AML-193 (cell line): ENCODE results near the gene ARRDC5.
"Not testable (repeated sequence)": the region's sequence is repeated elsewhere in the genome, so short reads cannot be mapped to it uniquely, and the experiment has no call there.

ENCODE experiments used
- DNase-seq, 2 experiments: peaks; one replicate each; lab custom pipeline; 2025; lab: John Stamatoyannopoulos, UW

ARRDC5 gene

DNA sequence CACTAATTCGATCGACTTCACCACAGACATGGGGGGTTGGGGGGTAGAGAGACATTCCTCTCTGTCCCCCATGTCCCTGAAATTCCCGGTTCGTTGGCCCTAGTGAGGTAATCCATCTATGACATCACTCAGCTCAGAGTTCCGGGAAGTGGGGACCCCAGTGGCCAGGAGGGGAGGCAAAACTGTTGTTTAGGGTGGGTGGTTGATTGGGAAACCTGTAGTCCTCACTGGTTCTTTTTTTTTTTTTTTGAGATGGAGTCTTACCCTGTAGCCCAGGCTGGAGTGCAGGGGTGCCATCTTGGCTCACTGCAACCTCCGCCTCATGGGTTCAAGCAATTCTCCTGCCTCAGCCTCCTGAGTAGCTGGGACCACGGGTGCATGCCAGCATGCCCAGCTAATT lies at the start of gene ARRDC5:
Gene ARRDC5, minus strand, starts transcription at position 101 of the 400 bp plus-strand sequence. Its CDS starts 71 bp downstream, at position 30.
- no peak for DNase-seq

DNA sequence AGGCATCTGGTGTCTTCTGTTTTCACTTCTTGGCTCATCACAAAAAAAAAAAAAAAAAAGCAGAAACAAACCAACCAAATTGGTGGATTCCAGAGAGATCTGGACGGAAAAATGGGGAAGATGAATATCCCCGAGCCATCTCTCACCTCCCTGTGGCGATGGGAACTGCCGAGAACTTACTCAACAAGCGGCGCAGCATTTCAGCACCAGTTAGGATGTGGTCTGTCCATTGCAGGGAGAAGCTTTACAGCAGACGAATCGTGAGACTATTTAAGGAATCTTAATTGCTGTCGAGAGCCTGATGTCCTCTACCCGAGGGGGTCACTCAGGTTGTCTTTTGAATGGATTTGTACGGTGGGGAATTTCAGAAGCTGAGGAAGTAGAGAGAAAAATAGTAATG lies 49.0 kb upstream of the ARRDC5 start:
- DNase-seq, result no peak

DNA sequence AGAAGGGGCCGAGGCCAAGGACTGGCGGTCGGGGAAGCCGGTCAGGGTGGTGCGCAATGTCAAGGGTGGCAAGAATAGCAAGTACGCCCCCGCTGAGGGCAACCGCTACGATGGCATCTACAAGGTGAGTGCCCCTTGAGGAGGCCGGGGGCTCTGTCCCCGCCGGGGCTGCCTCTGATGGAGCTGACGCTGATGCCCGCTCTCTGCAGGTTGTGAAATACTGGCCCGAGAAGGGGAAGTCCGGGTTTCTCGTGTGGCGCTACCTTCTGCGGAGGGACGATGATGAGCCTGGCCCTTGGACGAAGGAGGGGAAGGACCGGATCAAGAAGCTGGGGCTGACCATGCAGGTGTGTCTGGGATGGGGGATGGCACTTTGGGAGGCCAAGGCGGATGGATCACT lies 48.0 kb upstream of the ARRDC5 start:
- not testable (repeated sequence) for DNase-seq

GRCh38 chr19:4941638-4942169 lies 39.0 kb upstream of the ARRDC5 start:
- DNase-seq, result not testable (repeated sequence)

GRCh38 chr19:4939466-4939865 lies 36.8 kb upstream of the ARRDC5 start:
- DNase-seq, result no peak

DNA sequence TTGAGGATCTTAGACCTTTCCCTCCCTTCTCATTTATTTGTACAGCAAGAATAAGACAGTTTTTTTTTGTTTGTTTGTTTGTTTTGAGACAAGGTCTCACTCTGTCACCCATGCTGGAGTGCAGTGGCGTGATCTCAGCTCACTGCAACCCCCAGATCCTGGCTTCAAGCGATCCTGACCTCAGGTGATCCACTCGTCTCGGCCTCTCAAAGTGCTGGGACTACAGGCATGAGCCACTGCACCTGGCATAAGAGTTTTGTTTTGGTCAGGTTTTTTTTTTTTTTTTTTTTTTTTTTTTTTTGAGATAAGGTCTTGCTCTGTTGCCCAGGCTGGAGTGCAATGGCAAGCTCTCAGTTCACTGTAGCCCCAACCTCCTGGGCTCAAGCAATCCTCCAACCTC lies 35.8 kb upstream of the ARRDC5 start:
- DNase-seq, result not testable (repeated sequence)

DNA sequence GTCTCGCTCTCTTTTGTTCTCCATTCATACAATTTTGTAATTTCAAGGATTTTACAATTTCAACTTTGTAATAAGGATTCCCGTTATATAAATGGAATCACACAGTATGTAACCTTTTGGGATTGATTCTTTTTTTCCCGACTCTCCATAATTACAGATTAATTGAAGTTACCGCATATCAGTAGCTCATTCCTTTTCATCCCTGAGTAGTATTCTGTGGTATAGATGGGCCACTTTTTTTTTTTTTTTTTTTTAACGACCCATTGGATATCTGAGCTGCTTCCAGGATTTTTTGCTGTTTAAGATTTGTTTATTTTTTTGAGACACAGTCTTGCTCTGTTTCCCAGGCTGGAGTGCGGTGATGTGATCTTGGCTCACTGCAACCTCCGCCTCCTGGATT lies 34.4 kb upstream of the ARRDC5 start:
- no peak for DNase-seq

- DNase-seq, result no peak
Measured at GRCh38 chr19:4935444-4935843, 32.7 kb upstream of the ARRDC5 start.

DNA sequence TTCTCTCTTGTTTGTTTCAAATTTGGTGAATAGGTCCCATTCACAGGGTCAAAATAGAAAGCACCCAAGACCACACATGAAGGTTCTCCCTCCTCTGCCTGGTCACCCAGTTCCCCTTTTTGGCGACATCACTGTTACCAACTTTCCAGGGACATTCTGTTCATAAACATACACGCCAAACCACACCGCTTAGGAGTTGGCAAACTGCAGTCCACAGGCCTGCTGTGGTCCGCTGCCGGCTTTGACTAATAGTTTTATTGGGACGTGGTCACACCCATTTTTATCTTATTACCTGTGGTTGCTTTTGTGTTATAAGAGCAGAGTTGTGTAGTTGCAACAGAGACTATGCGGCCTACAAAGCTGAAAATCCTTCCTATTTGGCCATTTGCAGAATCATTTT lies 30.8 kb upstream of the ARRDC5 start:
- DNase-seq, result no peak

- no peak for DNase-seq
Measured at GRCh38 chr19:4932711-4933110, 30.0 kb upstream of the ARRDC5 start.

GRCh38 chr19:4930664-4931063 lies 28.0 kb upstream of the ARRDC5 start:
- DNase-seq, result no peak

- no peak for DNase-seq
Measured at GRCh38 chr19:4929186-4929585, 26.5 kb upstream of the ARRDC5 start.

- no peak for DNase-seq
Measured at GRCh38 chr19:4923276-4923747, 20.6 kb upstream of the ARRDC5 start.

DNA sequence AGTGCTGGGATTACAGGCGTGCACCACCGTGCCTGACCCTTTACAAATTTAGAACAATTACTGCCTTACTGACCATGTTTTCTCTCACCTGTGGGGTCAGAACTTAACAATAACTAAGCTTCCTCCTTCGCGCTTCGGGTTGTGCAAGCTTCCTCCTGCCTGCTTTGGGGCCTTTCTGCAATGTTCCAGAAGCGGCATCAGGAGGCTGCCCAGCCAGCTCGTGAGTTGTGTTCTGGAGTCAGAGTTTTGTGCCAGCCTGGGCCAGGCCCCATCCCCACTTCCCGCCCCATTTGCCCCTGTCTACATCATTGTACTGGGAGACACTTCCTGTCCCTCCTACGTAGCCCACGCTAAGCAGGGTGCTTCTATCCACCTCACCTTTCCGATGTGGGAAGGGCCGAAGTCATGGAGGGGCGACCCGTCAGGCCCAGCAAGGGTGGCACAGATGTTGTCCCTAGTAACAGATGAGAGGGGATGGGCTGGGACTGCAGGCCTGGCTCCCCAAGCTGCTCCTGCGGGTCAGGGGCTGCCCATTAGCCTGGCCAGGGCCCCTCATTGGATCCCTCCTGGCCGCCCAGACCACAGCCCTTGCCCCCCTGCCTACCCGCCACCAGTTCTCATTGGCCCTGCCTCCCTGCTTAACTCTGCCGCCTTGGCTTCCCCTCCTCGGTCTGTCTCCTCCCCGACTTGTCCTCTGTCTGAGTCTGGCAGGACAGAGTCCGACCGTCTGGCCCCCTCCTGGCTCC lies 20.0 kb upstream of the ARRDC5 start:
- no peak for DNase-seq

DNA sequence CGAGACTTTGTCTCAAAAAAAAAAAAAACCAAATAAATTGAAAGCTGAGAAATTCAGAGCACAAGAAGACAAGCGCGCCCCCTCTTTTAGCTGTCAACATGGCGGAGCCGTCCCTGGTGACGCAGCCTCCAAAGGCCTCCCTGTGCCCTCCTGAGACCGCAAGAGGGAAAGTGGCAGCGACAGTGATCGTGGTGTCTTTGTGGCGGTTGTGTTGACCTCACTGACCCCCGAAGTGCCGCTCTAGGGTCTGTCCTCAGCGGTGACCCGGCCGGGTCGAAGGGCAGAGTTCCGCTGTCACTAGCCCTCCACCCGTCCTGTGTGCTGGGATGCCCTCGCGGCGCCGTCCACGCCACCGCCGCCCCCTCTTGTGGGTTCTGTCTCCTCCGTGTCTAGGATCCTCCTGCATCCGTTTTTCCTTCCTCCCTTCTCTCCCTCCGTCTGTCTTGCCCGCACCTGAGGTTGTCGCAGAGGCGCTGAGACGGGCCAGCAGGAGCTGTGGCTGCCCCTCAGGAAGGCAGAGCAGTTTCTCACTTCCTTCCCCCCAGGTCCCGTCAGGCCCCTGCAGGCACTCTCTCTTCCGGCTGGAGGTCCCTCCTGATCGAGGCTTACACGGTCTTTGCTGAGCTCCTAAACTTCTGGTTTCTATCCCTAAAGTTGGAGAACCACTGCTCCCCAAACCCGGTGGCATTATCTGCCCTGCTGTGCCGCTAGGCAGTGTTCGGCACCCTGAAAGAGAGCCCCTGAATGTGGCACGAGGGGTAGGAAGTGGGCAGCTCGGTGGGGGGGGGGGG lies 13.8 kb upstream of the ARRDC5 start:
- no peak for DNase-seq

DNA sequence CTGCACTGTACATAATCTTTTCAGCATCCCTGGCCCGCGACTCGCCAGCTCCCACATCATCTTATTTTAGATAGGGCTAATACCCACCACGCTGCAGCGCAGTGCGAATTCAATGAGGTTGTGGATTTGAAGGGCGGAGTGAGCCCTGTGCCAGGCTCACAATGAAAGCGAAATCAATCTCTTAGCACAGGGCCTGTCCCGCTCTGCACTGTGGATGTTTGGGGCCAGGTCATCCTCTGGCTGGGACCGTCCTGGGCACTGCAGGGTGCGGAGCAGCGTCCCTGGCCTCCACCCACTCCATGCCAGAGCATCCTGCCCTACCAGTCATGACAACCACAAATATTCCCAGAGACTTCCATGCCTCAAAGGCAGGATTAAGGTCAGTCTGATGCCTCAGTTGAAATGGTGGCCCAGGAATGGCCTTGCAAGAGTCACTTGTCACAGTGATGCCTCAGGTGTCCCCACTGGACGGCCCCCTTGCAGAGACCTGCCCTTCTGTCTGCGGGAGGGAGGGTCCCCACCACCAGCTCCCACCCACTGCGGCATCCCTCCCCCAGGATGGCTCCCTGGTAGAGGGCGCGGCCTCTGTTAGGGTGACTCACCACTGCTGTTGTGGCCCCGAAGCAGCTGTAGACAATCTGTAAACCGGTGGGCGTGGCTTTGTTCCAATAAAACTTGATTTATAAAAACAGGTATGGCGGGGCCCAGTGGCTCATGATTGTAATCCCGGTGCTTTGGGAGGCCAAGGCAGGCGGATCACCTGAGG lies 12.2 kb upstream of the ARRDC5 start:
- no peak for DNase-seq

DNA sequence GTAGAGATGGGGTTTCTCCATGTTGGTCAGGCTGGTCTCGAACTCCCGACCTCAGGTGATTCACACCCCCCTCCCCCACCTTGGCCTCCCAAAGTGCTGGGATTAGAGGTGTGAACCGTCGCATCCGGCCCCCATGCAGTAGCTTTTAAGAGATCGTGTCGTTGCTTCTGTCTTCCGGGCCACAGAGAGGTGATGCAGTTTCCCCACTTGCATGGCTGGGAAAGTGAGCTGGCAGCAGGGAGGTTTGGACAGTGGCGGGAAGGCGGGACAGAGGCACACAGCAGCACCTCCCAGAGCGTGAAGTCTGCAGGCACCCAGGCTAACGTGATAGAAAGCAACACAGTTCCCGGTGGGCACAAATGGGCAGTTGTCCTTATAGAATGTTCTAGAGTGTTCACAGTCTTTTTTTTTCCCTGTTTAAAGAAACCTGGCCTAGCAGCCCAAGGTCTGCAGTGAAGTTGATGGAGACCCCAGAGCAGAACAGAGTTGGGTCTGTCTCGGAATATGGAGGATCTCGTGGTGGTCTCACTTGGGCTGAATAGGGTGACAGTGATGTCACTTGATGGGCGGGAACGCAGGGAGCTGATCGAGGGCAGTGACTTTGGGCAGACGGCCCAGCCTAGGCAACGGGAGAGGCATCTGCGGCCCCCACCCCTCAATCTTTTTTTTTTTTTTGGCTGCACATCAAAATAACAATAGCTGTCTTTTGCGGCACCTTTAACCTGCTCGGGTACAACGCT lies 11.5 kb upstream of the ARRDC5 start:
- no peak for DNase-seq

DNA sequence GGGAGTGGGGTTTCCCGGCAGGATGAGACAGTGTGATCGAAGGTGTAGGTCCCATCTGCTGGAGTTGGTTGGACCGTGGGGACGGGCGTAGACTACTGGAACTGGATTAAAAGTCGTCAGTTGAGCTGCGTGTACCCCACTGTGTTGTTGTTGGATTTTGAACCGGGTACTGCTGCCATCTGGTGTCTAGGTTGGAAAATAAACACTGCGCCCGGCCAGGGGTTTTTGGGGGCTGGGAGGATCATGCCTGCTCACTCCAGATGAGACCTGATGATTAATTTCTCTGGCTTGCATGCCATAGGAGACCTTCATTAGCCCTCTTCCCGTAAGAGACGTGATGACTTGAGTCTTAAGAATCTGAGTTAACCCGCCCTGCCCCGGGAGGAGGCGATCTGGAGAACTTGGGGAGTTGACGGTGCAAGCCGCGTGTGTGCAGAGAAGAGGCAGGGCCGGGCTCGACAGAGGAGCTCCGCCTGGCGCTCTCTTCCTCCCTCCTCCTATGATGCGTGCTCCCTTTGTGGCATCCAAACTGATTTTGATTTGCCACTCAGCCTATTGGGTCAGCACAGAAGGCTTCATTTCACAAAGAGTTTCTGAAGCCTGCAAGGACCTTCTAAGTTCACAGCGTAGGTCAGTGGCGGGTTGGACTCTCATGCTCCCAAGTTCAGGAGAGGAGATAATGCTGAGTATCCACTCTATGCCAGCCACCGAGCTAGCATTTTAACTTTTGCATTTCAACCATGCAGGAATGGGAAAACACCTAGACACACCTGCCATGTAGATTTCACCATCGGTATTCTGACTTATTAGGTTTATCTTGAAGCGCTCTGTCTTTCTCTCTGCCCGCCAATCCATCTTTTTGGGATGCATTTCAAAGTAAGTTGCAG lies 9.3 kb upstream of the ARRDC5 start:
- peak; percentile 37 to 50 for DNase-seq

DNA sequence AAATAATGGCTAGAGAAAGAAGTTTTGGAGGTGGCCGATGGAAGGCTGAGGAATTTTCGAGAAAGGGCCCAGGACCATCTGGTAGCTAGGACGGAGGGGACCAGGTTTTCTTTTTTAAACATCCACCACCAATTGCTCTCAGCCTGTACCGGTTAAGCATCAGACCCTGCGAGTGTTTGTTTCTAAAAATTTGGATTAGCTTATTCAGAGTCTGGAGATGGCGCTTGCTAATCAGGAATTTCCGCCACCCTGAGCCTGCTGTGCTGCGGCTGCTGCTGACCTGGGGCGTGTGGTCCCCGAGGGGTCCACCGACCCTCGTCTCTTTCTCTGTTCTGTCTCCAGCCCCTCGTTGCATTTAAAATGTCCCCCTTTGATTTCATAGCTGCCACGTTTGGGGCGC lies 8.6 kb upstream of the ARRDC5 start:
- DNase-seq, result no peak

GRCh38 chr19:4910594-4911281 lies 8.0 kb upstream of the ARRDC5 start:
- peak; percentile 64 to 70 for DNase-seq
